HG02571 (cell line): ENCODE results near the gene ZNF750.

Source experiments
- ATAC-seq: cut with Tn5 transposase; IDR thresholded peaks from one replicate; pipeline ENCODE4 v1.9.1; 2021; ENCODE audit warnings: mild to moderate bottlenecking, moderate library complexity; ENCODE audit not compliant: unreplicated experiment

The ZNF750 gene

DNA sequence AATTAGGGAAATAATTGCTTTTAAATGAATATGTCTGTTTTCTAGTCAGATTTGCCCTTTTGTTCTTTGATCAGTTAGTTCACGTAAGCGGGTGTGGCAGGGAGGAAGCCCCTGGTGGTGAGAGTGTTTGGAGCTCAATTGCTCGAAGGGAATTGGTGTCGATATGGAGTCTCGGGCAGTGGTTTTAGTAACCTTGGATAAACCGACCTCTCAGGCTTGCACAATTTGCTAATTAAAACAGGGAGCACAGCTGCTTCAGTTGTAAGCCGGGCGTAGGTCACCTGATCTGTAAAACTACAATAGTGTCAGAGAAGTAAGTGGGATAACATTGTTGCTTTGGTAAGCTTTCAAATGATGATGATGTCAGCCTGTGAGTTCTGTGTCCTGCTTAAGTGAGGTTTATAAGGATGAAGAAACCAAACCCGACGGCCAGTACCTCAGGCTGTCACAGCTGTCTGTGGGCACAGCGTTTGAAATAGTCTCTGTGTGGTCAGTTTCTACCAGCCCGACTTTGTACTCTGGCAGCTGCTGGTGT lies 2.9 kb downstream of the ZNF750 start:
- ATAC-seq: no peak

DNA sequence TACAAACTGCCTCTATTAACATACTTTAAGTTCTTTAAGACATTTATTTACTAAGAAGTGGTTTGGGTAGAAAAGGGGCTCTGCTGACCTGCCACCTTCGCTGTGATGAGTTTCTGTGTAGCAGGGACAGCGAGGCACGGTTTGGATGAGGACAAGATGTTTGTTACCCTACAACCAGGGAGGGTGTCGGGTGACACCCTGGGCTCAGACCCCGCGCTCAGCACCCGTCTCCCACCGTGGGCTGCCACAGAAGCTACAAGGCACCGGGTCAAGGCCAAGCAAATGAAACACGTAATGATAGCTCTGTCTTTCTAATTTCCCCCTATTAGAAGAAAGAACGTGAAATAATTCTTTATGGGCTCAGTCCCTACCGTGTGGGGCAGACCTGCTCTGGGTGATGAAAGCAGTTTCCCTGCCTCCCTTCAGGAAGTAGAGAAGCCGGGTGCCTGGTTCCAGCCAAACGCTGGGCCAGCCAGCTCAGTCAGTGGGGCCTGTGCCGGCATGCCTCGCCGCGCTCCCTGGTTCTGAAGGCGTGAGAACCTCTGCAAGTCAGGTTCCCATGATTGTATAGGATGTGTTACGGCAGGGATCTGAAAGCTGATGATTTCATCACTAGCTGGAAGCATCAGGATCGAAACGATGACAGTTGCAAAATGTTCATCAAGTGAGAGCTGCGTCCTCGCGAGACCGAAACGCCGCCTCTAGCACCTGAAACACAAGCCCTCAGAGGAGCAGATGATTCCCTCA lies 3.9 kb downstream of the ZNF750 start:
- ATAC-seq: no peak

DNA sequence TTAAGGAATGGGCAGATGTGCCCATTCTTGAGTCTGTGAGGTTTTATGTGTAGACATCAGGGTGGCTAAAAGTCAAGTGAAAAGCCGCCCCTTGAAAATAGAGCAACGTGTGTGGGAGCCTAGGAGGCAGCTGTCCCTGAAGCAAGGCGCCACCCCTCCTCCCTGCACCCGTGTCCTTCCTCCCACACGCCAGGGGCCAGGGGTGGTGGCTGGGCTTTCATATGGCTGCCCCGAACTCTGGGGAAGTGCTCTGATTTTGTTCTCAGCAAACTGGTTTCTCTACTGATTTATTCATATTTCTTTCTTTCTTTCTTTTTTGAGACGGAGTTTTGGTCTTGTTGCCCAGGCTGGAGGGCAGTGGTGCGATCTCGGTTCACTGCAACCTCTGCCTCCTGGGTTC lies 4.7 kb downstream of the ZNF750 start:
- ATAC-seq: no peak

DNA sequence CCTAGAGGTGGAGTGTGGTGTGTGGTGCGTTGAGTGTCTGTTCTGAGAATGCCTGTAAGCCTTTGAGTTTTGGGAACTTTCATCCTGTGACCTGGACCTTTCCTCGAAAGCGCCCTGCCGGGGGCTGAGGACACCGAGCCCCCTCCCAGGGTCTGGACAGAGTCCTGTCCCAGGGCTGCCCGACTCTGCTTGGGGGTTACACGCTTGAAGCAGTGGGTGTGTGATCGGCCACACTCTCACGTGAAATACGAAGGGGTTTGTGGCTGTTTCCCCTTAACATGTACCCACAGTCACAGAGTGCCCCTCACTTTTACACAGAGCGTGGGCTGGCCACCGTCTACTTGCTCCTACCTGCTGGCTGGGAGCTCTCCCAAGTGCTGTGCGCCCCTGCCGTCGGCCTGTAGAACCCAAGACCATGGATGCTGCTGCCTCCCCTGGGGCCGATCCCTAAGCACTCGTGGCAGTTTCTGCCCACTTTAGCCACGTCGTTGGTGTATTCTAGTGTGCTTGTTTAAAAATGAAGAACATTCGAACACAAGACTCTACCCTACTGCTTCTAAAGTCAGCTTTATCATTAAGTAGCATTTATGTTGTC lies 6.8 kb downstream of the ZNF750 start:
- no peak for ATAC-seq

DNA sequence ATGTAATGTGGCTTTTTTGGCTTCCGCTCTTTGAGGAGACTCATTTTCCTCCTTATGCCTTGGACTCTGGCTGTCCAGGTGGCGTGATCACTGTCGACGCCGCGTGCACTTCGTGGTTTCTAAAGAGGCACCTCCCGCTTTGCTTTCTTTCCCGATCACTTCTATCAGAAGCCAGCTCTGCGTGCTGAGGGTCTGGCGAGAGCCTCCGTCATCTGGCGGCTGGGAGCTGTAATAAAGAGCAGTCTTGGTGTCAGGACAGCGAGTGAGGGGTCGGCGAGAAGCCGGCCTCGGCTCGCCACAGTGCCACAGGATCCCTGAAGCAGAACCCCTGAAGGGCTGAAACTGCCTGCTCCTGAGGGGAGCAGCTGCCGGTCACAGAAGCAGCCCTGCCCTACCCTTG lies 7.4 kb downstream of the ZNF750 start:
- no peak for ATAC-seq

DNA sequence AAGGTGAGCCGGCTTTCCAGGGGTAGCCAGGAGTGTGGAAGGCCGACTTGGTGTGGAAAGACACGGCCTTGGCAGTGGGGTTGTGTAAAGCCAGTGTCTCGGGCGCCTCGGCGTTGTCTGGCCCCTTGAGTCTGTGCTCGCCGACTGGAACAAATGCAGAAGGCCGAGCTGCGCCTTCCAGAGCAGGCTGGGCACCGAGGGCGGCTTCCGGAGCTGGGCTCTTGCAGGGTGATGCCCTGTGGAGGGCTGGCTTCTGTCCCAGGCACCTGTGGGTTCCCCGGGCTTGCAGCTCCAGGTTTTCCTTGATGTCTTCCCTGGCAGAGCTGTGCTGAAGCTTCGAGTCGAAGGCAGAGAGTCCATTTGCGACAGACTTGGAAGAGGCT lies 8.0 kb downstream of the ZNF750 start:
- ATAC-seq: no peak

DNA sequence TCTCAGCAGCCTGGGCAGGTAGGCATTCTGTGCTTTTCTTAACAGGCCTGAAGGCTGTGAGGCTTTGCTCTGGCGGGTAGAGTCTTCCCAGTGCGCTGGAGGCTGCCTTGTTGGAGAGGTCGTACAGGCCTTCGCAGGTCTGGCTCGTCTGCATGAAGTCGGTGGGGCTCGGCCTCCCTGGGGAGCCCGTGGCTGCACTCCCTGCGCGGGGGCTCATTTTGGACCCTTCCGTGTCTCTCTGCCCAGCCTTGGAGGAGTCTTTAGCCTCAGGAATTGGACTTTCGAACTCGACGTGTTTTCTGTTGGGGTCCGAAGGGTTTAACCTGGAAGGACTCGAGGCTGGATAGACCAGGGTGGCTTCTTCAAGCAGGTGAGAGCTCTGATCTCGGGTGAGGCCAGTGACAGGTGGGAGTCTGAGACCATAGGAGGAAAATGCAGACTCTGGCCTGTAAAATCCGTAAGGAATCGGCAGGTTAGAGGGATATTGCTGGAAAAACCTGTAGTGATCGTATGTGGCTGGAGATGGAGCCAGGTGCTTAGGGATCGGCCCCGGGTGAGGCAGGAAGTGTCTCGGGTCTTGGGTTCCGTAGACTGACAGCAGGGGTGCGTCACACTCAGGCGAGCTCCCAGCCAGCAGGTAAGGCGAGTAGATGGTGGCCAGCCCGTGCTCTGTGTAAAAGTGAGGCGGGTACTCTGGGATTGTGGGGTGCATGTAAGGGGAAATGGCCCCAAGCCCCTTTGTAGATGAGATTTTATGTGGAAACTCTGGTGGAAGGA lies 8.6 kb downstream of the ZNF750 start:
- ATAC-seq: no peak

DNA sequence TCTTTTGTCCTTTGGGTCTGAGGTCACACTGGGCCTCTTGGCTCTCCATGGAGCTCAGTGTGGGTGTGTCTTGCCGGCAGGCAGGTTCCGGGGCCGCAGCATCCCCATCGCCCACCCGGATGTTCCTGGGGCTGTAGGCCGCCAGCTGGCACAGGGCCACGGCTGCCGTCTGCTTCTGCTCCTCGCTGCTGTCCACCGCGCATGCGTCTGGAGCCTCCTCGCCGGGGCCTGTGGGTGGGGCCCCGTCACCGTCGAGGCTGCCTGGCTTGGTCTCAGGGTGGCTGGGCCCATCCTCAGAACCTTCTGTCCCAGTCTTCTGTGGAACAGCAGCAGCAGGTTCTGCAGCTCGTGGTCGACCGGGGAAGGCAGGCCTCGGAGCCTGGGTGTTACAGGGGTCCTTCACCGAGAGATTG lies 9.6 kb downstream of the ZNF750 start:
- no peak for ATAC-seq

DNA sequence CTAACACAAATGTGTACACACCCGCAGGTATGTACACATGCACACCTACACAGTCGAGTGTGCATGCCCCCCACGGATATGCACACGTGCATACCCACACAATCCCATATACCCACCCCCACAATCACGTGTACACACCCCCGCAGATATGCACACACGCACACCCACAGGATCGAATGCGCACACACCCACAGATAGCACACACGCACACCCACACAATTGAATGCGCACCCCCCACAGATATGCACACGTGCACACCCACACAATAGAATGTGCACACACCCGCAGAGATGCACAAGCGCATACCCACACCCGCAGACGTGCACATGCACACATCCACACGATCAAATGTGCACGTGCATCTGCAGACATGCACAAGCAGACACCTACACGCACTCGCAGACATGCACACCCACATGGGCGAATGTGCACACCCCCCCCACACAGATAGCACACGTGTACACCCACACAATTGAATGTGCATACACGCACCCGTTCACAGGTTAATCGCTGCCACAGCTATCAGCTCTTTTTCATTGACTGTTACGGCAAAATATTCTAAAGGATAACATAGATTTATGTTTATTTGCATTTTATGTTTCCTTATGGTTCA lies 10.8 kb downstream of the ZNF750 start:
- ATAC-seq: no peak

DNA sequence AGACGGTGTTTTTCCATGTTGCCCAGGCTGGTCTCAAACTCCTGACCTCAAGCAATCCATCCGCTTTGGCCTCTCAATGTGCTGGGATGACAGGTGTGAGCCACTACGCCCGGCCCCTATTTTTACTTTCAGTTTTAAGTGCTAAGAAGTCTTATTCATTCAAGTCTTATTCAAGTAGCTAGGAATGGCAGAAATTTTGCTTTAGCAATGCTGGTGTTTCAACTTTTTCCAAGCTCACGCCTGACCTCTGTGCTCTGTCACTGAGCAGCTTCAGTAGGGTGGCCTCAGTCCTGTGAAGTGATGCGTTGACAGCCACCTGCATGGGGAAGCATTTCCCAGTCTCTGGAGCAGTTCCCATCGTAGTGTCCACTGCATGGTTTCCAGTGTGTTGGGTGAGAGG lies 12.9 kb downstream of the ZNF750 start:
- no peak for ATAC-seq

DNA sequence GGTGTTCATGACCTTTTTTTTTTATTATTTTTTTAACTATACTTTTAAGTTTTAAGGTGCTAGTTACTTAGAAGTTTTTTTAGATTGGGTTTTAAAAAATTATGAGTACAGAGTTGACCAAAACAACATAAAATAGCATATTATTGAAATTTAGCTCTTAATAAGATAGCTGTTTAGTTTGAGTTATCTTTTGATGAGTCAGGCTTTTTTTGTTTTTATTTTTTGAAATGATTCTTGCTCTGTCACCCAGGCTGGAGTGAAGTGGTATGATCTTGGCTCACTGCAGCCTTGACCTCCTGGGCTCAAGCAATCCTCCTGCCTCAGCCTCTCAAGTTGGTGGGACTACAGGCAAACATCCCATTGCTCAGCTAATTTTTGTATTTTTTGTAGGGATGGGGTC lies 13.6 kb downstream of the ZNF750 start:
- ATAC-seq: no peak

DNA sequence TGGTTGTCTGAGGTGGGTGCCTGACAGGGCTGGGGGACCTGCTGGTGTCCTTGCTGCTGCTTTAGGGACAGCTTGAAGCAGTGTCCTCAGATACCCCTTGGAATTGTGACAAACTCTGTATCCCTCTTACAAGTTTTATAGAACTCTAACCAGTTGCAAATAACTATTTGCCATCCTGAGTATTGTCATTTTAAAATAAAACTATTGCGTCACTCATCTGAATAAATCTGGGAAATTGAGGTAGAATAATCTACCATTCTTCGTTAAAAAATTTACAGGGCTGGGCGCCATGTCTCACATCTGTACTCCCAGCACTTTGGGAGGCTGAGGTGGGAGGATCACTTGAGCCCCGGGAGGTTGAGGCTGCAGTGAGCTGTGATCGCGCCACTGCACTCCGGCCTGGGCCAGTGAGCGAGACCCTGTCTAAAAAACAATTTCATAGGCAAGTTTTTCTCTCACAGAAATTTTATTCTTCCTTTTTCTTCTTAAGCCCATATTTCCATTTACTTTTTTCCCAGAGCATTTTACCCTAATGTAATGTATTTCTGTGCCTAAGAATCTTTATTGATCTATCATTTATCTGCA lies 14.2 kb downstream of the ZNF750 start:
- ATAC-seq: no peak

DNA sequence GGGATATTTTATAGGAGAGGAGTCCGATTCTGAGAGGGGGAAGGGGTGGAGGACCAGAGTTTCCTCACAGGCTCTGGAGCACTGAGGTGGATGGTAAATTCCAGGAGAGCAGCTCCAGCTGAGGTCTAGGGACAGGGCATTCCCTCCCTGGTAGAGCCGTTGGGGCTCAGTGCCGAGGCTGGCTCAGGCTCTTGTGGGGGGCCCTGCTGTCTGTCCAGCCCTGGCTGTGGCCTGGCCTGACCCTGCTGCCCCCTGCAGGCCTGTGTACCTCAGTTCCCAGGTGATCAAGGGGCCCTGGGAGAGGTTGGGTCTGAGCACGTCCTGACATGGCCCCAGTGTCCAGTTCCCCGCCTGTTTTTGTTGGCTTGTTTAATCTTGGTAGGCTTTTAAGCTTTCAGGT lies 16.8 kb downstream of the ZNF750 start:
- ATAC-seq: no peak

DNA sequence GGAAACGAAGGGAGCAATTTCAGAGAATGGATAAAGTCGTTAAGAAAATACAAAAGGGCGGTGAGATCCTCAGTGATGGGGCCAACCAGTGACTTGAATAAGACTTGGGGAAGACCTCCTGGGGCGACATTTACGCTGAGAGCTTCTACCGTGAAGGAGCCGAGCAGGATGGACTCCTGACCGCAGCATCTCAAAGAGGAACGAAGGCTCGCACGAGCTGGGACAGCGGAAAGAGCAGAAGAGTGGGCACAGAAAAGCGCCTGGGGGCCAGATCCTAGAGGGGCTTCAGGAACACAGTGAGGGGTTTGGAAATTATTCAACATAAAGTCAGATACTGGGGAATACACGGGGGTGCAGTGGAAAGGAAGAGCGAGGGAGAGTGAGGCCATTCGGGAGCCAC lies 17.5 kb downstream of the ZNF750 start:
- no peak for ATAC-seq

DNA sequence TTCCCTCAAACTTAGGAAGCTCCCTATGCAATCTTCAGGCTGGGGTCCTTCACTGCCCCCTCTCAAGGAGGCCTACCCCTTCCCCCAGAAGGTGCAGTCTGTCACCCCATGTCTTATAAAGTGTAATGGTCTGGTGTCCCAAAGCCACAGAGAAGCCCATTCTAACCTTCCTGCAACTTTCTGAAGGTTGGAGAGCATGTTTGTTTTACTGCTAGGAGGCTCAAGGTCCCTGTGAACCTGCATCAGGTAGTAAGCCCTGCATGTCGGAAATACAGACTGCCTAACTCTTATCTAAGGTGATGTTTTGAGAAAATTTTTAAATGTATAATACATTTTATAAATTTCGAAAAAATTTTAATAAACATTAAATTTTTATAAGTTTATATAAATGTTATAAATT lies 18.3 kb downstream of the ZNF750 start:
- no peak for ATAC-seq

DNA sequence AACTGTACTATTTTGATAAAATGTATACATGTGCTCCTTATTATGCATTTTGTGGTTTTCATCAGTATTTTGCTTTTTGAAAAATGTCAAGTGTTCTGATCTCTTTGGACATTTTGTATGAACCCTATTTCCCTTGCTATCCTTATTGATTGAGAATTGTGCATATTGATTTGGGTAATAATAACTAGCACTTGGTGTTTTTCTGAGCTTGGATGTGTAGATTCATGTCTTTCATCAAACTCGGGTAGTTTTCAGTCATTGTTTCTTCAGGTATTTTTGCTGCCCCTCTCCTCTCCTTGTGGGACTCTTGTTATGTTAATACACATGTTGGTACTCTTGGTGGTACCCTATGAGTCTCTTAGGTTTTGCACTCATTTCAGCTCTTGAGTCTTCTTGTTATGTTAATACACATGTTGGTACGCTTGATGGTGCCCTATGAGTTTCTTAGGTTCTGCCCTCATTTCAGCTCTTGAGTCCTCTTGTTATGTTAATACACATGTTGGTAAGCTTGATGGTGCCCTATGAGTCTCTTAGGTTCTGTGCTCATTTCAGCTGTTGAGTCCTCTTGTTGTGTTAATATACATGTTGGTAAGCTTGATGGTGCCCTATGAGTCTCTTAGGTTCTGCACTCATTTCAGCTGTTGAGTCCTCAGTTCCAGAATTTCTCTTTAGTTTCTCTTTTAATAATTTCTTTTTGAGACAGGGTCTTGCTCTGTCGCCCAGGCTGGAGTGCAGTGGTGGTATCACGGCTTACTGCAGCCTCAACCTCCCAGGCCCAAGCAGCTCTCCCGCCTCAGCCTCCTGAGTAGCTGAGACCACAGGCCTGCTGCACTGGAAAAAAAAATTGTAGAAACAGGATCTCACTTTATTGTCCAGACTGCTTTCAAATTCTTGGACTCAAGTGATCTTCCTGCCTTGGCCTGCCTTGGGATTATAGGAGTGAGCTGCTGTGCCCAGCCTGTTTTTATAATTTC lies 19.3 kb downstream of the ZNF750 start:
- ATAC-seq: no peak

DNA sequence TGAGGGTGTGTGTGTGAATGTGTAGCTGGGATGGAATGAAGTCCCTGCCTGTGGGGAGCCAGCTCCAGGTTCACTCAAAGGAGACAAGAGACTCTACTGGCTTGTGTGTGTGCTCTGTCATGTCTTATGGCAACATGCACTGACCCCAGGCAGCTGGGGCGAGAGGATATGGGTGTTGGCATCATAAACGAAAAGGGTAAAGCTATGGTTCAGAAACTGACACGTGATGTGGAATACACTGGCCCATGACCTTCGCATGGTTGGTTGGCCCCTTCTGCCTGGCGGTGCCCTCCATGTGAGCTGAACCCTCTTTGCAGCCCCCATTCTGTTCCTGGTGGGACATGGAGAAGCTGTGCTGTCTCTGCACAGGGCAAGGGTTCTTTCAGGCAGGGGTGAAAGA lies 21.9 kb downstream of the ZNF750 start:
- ATAC-seq: no peak

DNA sequence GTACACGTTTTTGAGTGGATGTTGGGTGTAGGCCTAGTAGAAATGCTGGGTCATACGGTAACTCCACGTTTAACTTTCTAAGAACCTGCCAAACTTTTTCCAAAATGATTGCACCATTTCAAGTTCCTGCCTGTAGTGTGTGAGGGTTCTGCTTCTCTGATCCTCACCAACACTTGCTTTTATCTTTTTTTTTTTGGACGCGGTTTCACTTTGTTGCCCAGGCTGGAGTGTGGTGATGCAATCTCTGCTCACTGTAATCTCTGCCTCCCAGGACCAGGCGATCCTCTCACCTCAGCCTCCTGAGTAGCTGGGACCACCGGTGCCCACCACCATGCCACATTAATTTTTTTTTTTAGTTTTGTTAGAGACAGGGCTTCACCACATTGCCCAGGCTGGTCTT lies 23.5 kb downstream of the ZNF750 start:
- no peak for ATAC-seq

DNA sequence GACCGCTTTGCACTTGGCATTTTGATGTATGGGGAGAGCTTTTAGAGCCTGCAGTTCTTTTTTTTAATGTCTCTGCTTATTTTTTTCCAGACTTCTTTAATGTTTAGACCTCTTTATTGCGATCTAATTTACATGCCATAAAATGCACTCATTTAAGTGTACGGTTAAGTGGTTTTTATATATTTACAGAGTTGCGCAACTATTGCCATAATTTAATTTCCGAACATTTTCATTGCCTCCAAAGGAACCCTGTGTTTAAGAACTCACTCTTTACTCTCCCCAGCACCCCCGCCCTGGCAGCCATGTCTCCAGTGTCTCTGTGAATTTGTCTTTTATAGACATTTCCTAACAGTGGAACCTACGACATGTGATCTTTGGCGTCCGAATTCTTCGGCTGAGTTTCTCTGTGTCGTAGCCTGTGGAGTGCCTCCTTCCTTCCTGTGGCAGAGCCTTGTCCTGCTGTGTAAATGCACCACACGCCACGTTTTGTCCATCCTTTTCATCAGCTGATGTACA lies 24.0 kb downstream of the ZNF750 start:
- no peak for ATAC-seq

DNA sequence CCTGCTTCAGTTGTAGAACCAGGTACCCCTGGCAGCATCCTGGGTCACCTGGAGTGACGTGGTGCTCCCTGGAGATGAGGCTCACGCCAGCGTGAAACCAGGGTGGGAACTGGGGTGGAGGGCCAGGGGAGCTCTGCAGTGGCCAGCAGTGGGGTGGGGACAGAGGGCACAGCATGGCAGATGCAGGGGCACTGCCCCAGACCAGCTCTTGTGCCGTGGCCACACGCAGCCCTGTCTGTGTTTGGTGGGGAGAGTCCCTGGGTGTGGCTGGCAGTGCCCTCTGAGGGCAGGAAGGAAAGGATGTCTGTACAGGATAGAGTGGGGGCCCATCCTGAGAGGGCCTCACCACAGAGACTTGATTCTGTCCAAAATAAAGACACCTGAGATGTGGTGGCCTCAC lies 24.5 kb downstream of the ZNF750 start:
- ATAC-seq: no peak
